HepG2 (cell line): ENCODE data around the gene STIP1.

Experiments
- EP300 ChIP-seq, 3 experiments: sonication (generic) in 1 of 3; formaldehyde crosslinking in 1 of 3; IDR thresholded peaks; 2 replicates each; pipeline versions ENCODE4 v1.5.1 to v1.6.1; 2011 to 2020; ENCODE audit warnings: low read depth in 2 of 3, low read length in 2 of 3, borderline replicate concordance in 1 of 3, improper control_type of control experiment in 1 of 3, mild to moderate bottlenecking in 1 of 3, missing genetic modification reagents in 1 of 3, moderate library complexity in 1 of 3
- PCBP1 ChIP-seq: fragments of 200-400 bp; formaldehyde crosslinking; IDR thresholded peaks from 2 replicates; pipeline ENCODE4 v1.6.1; 2017; ENCODE audit warnings: mild to moderate bottlenecking, low read depth, low read length, borderline replicate concordance
- POLR2A ChIP-seq, 2 experiments: IDR thresholded peaks; 2 replicates each; pipeline ENCODE4 v1.6.1; 2011; ENCODE audit warnings: low read depth in 2 of 2, low read length in 2 of 2, mild to moderate bottlenecking in 1 of 2, moderate library complexity in 1 of 2; ENCODE audit not compliant: insufficient read depth in 1 of 2
- ZXDC ChIP-seq: sonication (generic); formaldehyde crosslinking; IDR thresholded peaks from 2 replicates; pipeline ENCODE4 v1.5.0; 2020; ENCODE audit warnings: mild to moderate bottlenecking, missing genetic modification reagents

- TF ChIP-seq POLR2A (IDR thresholded peaks at IDR 0.05; ENCODE audit: insufficient read depth in 1 of 2, low read depth in 2 of 2, low read length in 2 of 2) (no peak), PCBP1 (no peak), ZXDC (CRISPR knock-in tag) (no peak), EP300 (IDR thresholded peaks at IDR 0.05; ENCODE audit: low read depth in 2 of 2, low read length in 2 of 2) (no peak), EP300 (CRISPR knock-in tag; IDR thresholded peaks at IDR 0.05; ENCODE audit: borderline replicate concordance) (no peak)
These were observed 48.1 kb downstream of the STIP1 start, which contains the start of gene VEGFB for GRCh38 chr11:64233913-64234586.
